B cell (primary cell): ENCODE data around the gene GANC. TPM values are rescaled to one million over a fixed set of nuclear protein-coding genes. Genes with fewer than 3 reads are reported as not detected.

Source experiments
- ATAC-seq: fragments of 200-7000 bp; cut with Tn5 transposase; one replicate; pipeline ENCODE4 v1.10.0; 2021; ENCODE audit warnings: low read depth, mild to moderate bottlenecking, moderate number of reproducible peaks, moderate library complexity
- CTCF ChIA-PET: fragments of 350-600 bp; sonication (Branson Sonifier 250); formaldehyde crosslinking; loops from one replicate; lab custom pipeline; 2021; ENCODE audit warnings: antibody characterized with exemption, inconsistent platforms; lab: Charles Lee
- POLR2A ChIA-PET: fragments of 350-600 bp; sonication (Branson Sonifier 250); formaldehyde crosslinking; loops from one replicate; lab custom pipeline; 2021; ENCODE audit warnings: antibody characterized with exemption; lab: Charles Lee
- DNase-seq: peaks from one replicate; pipeline ENCODE4 v3.0.0; 2013
- H2AFZ ChIP-seq: 2 replicates; pipeline ENCODE4 v1.6.1; 2012; ENCODE audit warnings: mild to moderate bottlenecking, low read depth, low read length; ENCODE audit not compliant: insufficient read depth, poor library complexity, severe bottlenecking
- H3K27ac ChIP-seq, 2 donors: 1 replicate in 1 of 2; 2 replicates in 1 of 2; pipeline ENCODE4 v1.5.1; 2012 to 2013; ENCODE audit warnings: low read length in 2 of 2, mild to moderate bottlenecking in 2 of 2, moderate library complexity in 1 of 2
- H3K27me3 ChIP-seq, 4 experiments: fragments of 200-600 bp in 1 of 4; sonication (generic) in 1 of 4; replicated peaks in 1 of 4; 1 replicate in 2 of 4; 2 replicates in 2 of 4; pipeline versions ENCODE4 v1.6.1 to v1.7.0; 2013 to 2016; ENCODE audit warnings: low read length in 3 of 4, mild to moderate bottlenecking in 2 of 4, mixed read lengths in 1 of 4, moderate library complexity in 1 of 4; ENCODE audit not compliant: insufficient read depth in 4 of 4, control insufficient read depth in 3 of 4; ENCODE audit errors: control extremely low read depth in 1 of 4
- H3K36me3 ChIP-seq, 2 experiments: replicated peaks in 1 of 2; 1 replicate in 1 of 2; 2 replicates in 1 of 2; pipeline versions ENCODE4 v1.6.1 to v1.7.1; 2013; ENCODE audit warnings: low read length in 1 of 2; ENCODE audit not compliant: insufficient read depth in 2 of 2, control insufficient read depth in 1 of 2; ENCODE audit errors: control extremely low read depth in 1 of 2, extremely low read depth in 1 of 2
- H3K4me1 ChIP-seq, 2 donors: fragments of 200-600 bp in 1 of 2; sonication (generic) in 1 of 2; 1 replicate in 1 of 2; 2 replicates in 1 of 2; pipeline versions ENCODE4 v1.5.1 to v1.6.1; 2013 to 2017; ENCODE audit warnings: low read length in 2 of 2; ENCODE audit not compliant: control insufficient read depth in 2 of 2, insufficient read depth in 2 of 2
- H3K4me2 ChIP-seq: replicated peaks from 2 replicates; pipeline ENCODE3; 2012; ENCODE audit warnings: mild to moderate bottlenecking, low read depth, low read length; ENCODE audit not compliant: poor library complexity, severe bottlenecking
- H3K4me3 ChIP-seq, 5 experiments: fragments of 200-600 bp in 1 of 5; sonication (generic) in 1 of 5; 1 replicate in 3 of 5; 2 replicates in 2 of 5; pipeline versions ENCODE4 v1.5.1 to v1.7.0; 2011 to 2016; ENCODE audit warnings: low read length in 4 of 5, mild to moderate bottlenecking in 4 of 5, low read depth in 2 of 5, control low read depth in 1 of 5, moderate library complexity in 1 of 5; ENCODE audit not compliant: insufficient read depth in 1 of 5; ENCODE audit errors: control extremely low read depth in 1 of 5, extremely low read depth in 1 of 5
- H3K79me2 ChIP-seq: fragments of 200-600 bp; sonication (generic); one replicate; pipeline ENCODE4 v1.6.0; 2016; ENCODE audit warnings: low read length; ENCODE audit not compliant: control insufficient read depth, insufficient read depth
- H3K9ac ChIP-seq: fragments of 200-600 bp; sonication (generic); 2 replicates; pipeline ENCODE4 v1.6.1; 2017; ENCODE audit warnings: mild to moderate bottlenecking, low read length, moderate library complexity
- H3K9me3 ChIP-seq, 3 donors: one replicate each; pipeline versions ENCODE4 v1.6.1 to v1.7.1; 2013; ENCODE audit warnings: low read length in 2 of 3; ENCODE audit not compliant: control insufficient read depth in 2 of 3, insufficient read depth in 1 of 3; ENCODE audit errors: control extremely low read depth in 1 of 3
- H4K20me1 ChIP-seq: 2 replicates; pipeline ENCODE4 v1.6.0; 2012; ENCODE audit warnings: mild to moderate bottlenecking, low read length; ENCODE audit not compliant: insufficient read depth, control insufficient read depth, poor library complexity, severe bottlenecking
- H3K27ac Mint-ChIP-seq: one replicate; pipeline ENCODE4 v1.8.0; 2021; ENCODE audit warnings: mixed read lengths
- H3K27me3 Mint-ChIP-seq: one replicate; pipeline ENCODE4 v1.8.0; 2021; ENCODE audit warnings: mixed read lengths
- H3K4me1 Mint-ChIP-seq: one replicate; pipeline ENCODE4 v1.8.0; 2021; ENCODE audit warnings: mixed read lengths
- H3K4me3 Mint-ChIP-seq: one replicate; pipeline ENCODE4 v1.8.0; 2021; ENCODE audit warnings: mixed read lengths
- H3K9me3 Mint-ChIP-seq: one replicate; pipeline ENCODE4 v1.8.0; 2022; ENCODE audit warnings: mixed read lengths; ENCODE audit not compliant: insufficient read depth
- CTCF ChIP-seq: fragments of 200-600 bp; IDR thresholded peaks from one replicate; pipeline ENCODE4 v1.8.0; 2022; ENCODE audit warnings: antibody characterized with exemption, mild to moderate bottlenecking
- EZH2 ChIP-seq: IDR thresholded peaks from 2 replicates; pipeline ENCODE4 v1.6.1; 2012; ENCODE audit warnings: borderline replicate concordance, low read depth, mild to moderate bottlenecking, moderate library complexity, low read length; ENCODE audit not compliant: insufficient read depth, poor library complexity, severe bottlenecking
- WGBS: methylation state at CpG from one replicate; pipeline ENCODE4 v1.1.5; 2013; ENCODE audit warnings: missing lambda C conversion rate; ENCODE audit not compliant: insufficient coverage; 5-methylcytosine and 5-hydroxymethylcytosine counted together
- intact Hi-C: fragments of 100-400 bp; cut with micrococcal nuclease; formaldehyde crosslinking; loops from one replicate; pipeline ENCODE4 v1.10.0; 2022
- polyA plus RNA-seq: library from polyadenylated mRNA; depleted of rRNA; stranded (reverse); fragments of >200 nt; gene quantifications from 2 replicates; pipeline ENCODE4 v1.2.3, GENCODE V29; 2012
- total RNA-seq, 2 donors: library from RNA; stranded (reverse); fragments of 120-200 nt in 1 of 2; gene quantifications; 1 replicate in 1 of 2; 2 replicates in 1 of 2; pipeline versions ENCODE4 v1.2.3 to v1.2.4, GENCODE V29; 2013 to 2022

Gene GANC
- total and polyA plus RNA-seq, 2 donors (not counting 1 experiment from before 2014, with no cell fraction given), result 43.5 to 122 TPM

DNA sequence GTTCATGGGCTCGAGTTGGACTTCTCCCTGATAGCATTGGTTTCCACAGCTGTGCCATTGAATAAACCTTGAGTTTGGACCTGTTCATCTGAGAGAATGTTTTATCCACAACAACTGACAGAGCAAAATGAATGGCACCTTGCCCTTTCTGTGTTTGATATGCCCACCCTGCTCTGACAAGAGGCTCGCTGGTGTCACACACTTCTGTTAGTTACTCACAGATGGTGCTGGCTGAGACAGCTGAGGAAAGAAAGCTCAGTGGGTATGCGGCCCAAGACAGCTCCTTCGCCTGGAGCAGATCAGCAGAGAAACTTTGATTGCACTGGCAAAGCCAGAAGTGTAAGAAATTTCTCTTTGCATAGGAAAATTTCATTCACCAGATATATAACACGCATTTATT lies 83.8 kb downstream of the GANC start:
- Mint-ChIP-seq H3K4me1 (no peaks in the 10 kb centered on the region), H3K4me3 (no peak overlapping the region), H3K27ac (no peak overlapping the region), H3K27me3 (no peaks in the 10 kb centered on the region), H3K9me3 (no peaks in the 10 kb centered on the region)
- no peak overlapping the region for H3K4me3 ChIP-seq
- no peak for TF ChIP-seq CTCF
- TF ChIP-seq EZH2, result no peak
- ATAC-seq (no peak), DNase-seq (no peak)
- H3K27me3 ChIP-seq, result no peaks in the 10 kb centered on the region
- CTCF ChIA-PET, result no interaction called here
- no peaks in the 10 kb centered on the region for H3K79me2 ChIP-seq
- no peak overlapping the region for H3K27ac ChIP-seq
- no peak overlapping the region for H3K9ac ChIP-seq
- 100% methylated on average over 2 of the region's 5 CpGs for WGBS
- peaks cover 4 to 57% of the 10 kb centered on the region in 2 experiments for H3K36me3 ChIP-seq
- H4K20me1 ChIP-seq, result no peaks in the 10 kb centered on the region
- H3K9me3 ChIP-seq, result no peaks in the 10 kb centered on the region
- POLR2A ChIA-PET, result no interaction called here
- no peaks in the 10 kb centered on the region for H3K4me1 ChIP-seq
- intact Hi-C loops, result no loop called here
- no peak overlapping the region for H2AFZ ChIP-seq
- H3K4me2 ChIP-seq, result no peak overlapping the region

DNA sequence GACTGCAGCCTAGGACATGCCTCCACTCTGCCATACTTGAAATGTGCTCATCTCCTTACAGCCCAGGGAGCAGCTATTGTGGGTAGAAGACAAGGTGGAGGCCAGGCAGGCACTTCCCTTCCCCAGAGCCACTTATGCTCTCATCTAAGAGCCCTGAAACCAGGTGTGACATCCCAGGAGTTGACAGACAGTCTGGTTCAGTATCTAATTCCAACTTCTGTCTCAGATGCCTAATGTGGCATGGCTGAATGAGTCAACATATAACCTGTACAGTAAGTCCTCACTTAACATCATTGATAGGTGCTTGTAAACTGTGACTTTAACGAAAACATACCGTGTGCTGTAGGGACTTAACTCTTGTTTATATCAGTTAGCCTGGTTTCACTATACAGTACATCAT lies 85.1 kb downstream of the GANC start:
- no peaks in the 10 kb centered on the region for H3K27me3 Mint-ChIP-seq
- peaks cover 1 to 51% of the 10 kb centered on the region in 2 experiments for H3K36me3 ChIP-seq
- H3K27ac ChIP-seq, result no peak overlapping the region
- no peaks in the 10 kb centered on the region for H3K4me1 ChIP-seq
- H4K20me1 ChIP-seq, result no peaks in the 10 kb centered on the region
- no peak overlapping the region for H2AFZ ChIP-seq
- H3K9me3 Mint-ChIP-seq, result no peaks in the 10 kb centered on the region
- intact Hi-C loops, result no loop called here
- H3K27me3 ChIP-seq, result no peaks in the 10 kb centered on the region
- no peaks in the 10 kb centered on the region for H3K79me2 ChIP-seq
- H3K9me3 ChIP-seq, result no peaks in the 10 kb centered on the region
- H3K27ac Mint-ChIP-seq, result no peak overlapping the region
- H3K4me3 ChIP-seq, result no peak overlapping the region
- H3K4me1 Mint-ChIP-seq, result no peaks in the 10 kb centered on the region
- no peak overlapping the region for H3K9ac ChIP-seq
- POLR2A ChIA-PET, result no interaction called here
- WGBS, result no CpG with 5 or more reads among the region's 2 CpGs
- CTCF ChIA-PET, result no interaction called here
- H3K4me3 Mint-ChIP-seq, result no peak overlapping the region
- H3K4me2 ChIP-seq, result no peak overlapping the region
- ATAC-seq (no peak), DNase-seq (no peak)
- TF ChIP-seq EZH2 (no peak), CTCF (no peak)
